Tibial nerve (tissue), 4 donors: ENCODE data around the gene ADAMTS2. TPM values are rescaled to one million over a fixed set of nuclear protein-coding genes. Genes with fewer than 3 reads are reported as not detected.

ENCODE experiments used
- DNase-seq, 2 donors: peaks; one replicate each; pipeline ENCODE4 v3.0.0-alpha.2; 2019; ENCODE audit warnings: low spot score in 2 of 2
- H3K27ac ChIP-seq, 4 donors: fragments of 200-600 bp; sonication (generic) in 3 of 4; one replicate each; pipeline ENCODE4 v1.5.1; 2017 to 2019; ENCODE audit warnings: mild to moderate bottlenecking in 1 of 4
- H3K27me3 ChIP-seq, 2 donors: fragments of 200-600 bp; sonication (generic) in 1 of 2; one replicate each; pipeline versions ENCODE4 v1.5.1 to v1.6.0; 2017 to 2019
- H3K36me3 ChIP-seq, 3 donors: fragments of 200-600 bp; sonication (generic); one replicate each; pipeline ENCODE4 v1.5.1; 2018 to 2019
- H3K4me1 ChIP-seq, 4 donors: fragments of 200-600 bp; sonication (generic) in 3 of 4; one replicate each; pipeline ENCODE4 v1.5.1; 2017 to 2019
- H3K4me3 ChIP-seq, 4 donors: fragments of 200-600 bp; sonication (generic) in 3 of 4; one replicate each; pipeline ENCODE4 v1.5.1; 2017 to 2019; ENCODE audit warnings: mild to moderate bottlenecking in 1 of 4, moderate library complexity in 1 of 4
- H3K9me3 ChIP-seq, 4 donors: fragments of 200-600 bp; sonication (generic) in 3 of 4; one replicate each; pipeline ENCODE4 v1.5.1; 2017 to 2019
- EP300 ChIP-seq, 2 donors: sonication (generic); formaldehyde crosslinking; IDR thresholded peaks; one replicate each; pipeline ENCODE4 v1.6.1; 2017; ENCODE audit warnings: antibody characterized with exemption in 2 of 2, mild to moderate bottlenecking in 1 of 2
- POLR2A ChIP-seq, 2 donors: fragments of 450-650 bp; IDR thresholded peaks; one replicate each; pipeline ENCODE4 v1.6.1; 2017; ENCODE audit warnings: antibody characterized with exemption in 2 of 2, mild to moderate bottlenecking in 2 of 2, moderate library complexity in 2 of 2
- WGBS, 2 donors: methylation state at CpG; one replicate each; pipeline ENCODE4 v1.1.5; 2018; 5-methylcytosine and 5-hydroxymethylcytosine counted together
- total RNA-seq, 4 donors: library from RNA; depleted of rRNA; stranded (reverse); fragments of >200 nt; gene quantifications; one replicate each; pipeline ENCODE4 v1.1.0, GENCODE V29; 2016
- TF ChIP-seq, protein P1 (sequence below), 5 experiments: fragments of 200-600 bp in 3 of 5; fragments of 450-650 bp in 2 of 5; sonication (generic) in 3 of 5; IDR thresholded peaks; one replicate each; pipeline ENCODE4 v1.5.1; 2016 to 2019; ENCODE audit warnings: antibody characterized with exemption in 5 of 5, mild to moderate bottlenecking in 3 of 5, moderate library complexity in 2 of 5

ADAMTS2 gene
- total RNA-seq, 4 donors from 2014 or later, result 23.2 to 58.8 (median 47.2) TPM

DNA sequence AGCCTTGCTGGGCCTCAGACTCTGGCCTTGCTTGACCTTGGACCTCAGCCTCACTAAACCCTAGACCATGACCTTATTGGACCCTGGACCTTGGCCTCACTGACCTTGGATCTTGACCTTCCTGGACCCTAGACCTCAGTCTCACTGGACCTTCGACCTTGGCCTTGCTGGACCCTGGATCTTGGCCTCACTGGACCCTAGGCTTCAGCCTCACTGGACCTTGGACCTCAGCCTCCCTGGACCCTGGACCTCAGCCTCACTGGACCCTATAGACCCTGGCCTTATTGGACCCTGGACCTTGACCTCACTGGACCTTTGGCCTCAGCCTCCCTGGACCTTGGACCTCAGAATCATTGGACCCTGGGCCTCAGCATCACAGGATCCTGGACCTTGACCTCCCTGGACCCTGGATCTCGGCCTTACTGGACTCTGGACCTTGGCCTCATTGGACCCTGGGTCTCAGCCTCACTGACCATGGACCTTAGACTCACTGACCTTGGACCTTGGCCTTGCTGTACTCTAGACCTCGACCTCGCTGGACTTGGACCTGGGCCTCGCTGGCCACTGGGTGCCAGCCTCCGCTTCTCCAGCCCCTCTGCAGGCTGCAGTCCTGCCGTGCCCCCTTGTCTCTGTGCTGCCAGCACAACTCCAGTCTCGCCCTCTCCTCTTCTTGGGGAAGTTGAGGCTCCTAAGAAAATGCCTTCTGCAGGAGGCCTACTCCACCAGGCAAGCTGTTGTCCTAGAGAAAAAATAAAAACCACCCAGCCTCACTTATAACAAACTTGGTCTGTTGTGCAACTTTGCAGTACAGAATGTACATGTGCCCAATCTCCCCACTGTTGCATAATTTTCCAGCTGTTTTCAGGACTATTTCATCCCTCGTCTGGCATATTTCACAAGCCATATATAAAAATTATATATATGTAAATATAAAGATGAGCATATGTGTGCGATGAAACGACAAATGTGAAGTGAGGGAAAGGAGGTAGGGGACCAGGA is 11.0 kb upstream of the ADAMTS2 start:
- TF ChIP-seq, protein P1, sequence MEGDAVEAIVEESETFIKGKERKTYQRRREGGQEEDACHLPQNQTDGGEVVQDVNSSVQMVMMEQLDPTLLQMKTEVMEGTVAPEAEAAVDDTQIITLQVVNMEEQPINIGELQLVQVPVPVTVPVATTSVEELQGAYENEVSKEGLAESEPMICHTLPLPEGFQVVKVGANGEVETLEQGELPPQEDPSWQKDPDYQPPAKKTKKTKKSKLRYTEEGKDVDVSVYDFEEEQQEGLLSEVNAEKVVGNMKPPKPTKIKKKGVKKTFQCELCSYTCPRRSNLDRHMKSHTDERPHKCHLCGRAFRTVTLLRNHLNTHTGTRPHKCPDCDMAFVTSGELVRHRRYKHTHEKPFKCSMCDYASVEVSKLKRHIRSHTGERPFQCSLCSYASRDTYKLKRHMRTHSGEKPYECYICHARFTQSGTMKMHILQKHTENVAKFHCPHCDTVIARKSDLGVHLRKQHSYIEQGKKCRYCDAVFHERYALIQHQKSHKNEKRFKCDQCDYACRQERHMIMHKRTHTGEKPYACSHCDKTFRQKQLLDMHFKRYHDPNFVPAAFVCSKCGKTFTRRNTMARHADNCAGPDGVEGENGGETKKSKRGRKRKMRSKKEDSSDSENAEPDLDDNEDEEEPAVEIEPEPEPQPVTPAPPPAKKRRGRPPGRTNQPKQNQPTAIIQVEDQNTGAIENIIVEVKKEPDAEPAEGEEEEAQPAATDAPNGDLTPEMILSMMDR (IDR thresholded peaks at IDR 0.05), result no peak
- TF ChIP-seq POLR2A (IDR thresholded peaks at IDR 0.05), result no peak
- TF ChIP-seq EP300 (IDR thresholded peaks at IDR 0.05), result peak; percentile 54 to 90
- WGBS, 2 donors, result 83 to 85% methylated on average over 10 to 11 of the region's 11 CpGs

DNA sequence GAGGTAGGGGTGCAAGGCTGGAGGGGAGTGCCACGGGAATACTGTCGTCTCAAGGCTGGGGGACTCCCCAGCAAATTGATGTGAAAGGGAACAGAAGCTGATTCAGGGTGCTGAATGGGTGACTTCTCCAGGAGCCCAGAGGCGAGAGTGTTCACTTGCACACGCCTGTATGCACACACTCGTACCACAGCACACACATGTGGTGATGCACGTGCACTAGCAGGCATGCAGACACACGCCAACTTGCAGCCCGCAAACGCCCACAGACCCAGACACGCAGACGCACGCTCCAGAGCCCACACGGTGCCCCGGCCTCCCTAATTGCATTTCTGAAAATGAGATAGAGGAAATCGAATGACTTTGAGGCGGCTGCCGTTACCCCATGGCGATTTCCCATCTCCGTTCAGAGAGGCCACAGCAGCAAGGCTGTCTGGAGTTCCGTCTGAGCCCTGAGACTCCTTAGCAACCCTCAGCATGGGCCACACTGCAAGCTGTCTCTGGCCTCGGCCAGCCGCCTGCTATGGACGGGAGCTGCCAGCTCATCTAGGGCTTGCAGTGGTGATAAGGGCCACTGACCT is 9.1 kb upstream of the ADAMTS2 start:
- TF ChIP-seq, protein P1 (IDR thresholded peaks at IDR 0.05), result no peak
- TF ChIP-seq POLR2A (IDR thresholded peaks at IDR 0.05) (no peak), EP300 (IDR thresholded peaks at IDR 0.05) (no peak)
- Histone ChIP-seq H3K4me1 (peaks cover 0 to 12% (median 2%) of the 10 kb centered on the region in 4 donors), H3K4me3 (no peak overlapping the region), H3K9me3 (peaks cover 0 to 8% (median 0%) of the 10 kb centered on the region in 4 donors), H3K27ac (no peak overlapping the region), H3K27me3 (no peaks in the 10 kb centered on the region), H3K36me3 (no peaks in the 10 kb centered on the region)
- DNase-seq, result no peak
- 75 to 80% methylated on average over 21 to 22 of the region's 23 CpGs for WGBS, 2 donors

More for the DNA sequence above, 11.0 kb upstream of the ADAMTS2 start:
- peak overlapping the region in 3 of 4 donors; percentile 36 to 74 (median 67) for H3K27ac ChIP-seq
- H3K27me3 ChIP-seq, result no peaks in the 10 kb centered on the region
- H3K4me3 ChIP-seq, result no peak overlapping the region
- H3K4me1 ChIP-seq, result peaks cover 0 to 12% (median 2%) of the 10 kb centered on the region in 4 donors
- no peaks in the 10 kb centered on the region for H3K36me3 ChIP-seq
- peaks cover 0 to 8% (median 0%) of the 10 kb centered on the region in 4 donors for H3K9me3 ChIP-seq
- DNase-seq, result peak in 1 of 2 donors; percentile 60

DNA sequence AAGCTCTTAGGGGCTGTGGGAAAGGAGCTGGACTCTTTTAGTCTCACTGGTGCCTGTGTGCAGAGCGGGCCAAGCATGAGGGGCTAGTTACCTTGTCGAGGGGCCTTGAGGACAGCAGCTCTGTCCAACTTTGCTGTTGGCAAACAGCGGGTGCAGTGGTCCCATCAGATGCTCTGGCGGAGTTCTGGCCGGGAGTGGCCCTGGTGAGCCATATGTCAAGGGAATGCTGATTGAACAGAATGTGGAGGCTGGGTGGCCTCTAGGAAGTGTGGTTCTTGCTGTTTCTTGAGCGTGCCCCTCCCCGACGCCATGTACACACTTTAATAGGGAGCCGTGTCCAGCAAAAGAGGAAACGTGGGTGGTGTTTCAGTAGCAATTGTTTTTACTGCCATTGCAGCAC is 3.6 kb upstream of the ADAMTS2 start:
- H3K4me3 ChIP-seq, result no peak overlapping the region
- TF ChIP-seq POLR2A (IDR thresholded peaks at IDR 0.05) (no peak), EP300 (IDR thresholded peaks at IDR 0.05) (no peak)
- TF ChIP-seq, protein P1 (IDR thresholded peaks at IDR 0.05), result no peak
- H3K36me3 ChIP-seq, result no peaks in the 10 kb centered on the region
- no peaks in the 10 kb centered on the region for H3K9me3 ChIP-seq
- 63 to 67% methylated on average over 9 to 10 of the region's 10 CpGs for WGBS, 2 donors
- H3K27me3 ChIP-seq, result peaks cover 0 to 4% of the 10 kb centered on the region in 2 donors
- H3K27ac ChIP-seq, result no peak overlapping the region
- peaks cover 0 to 15% (median 3%) of the 10 kb centered on the region in 4 donors for H3K4me1 ChIP-seq
- no peak for DNase-seq

DNA sequence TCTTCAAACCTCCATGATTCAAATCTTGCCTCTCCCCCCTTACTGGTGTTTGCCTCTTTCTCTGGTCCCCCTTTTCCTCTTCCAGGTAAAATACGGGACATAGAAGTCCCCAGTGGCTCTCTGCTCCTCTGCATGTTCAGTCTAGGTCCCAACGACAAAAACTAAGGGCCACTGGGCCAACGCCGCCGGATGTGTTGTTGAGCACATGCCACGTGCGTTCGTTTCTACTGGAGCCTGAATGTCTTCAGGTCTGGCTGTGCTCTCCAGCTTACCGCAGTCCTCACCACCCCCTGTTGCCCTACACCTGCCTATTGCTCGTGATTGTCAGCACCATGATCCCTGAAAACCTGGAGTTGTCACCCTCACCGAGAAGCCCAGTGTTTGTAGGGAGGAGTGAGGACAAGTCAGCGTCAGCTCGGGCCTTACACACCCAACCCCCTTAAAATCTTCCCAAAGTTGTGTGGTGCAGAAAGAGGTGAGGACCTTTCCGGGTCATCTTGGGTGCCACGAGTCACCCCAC is 2.8 kb upstream of the ADAMTS2 start:
- no peak overlapping the region for H3K4me3 ChIP-seq
- TF ChIP-seq EP300 (IDR thresholded peaks at IDR 0.05) (no peak), POLR2A (IDR thresholded peaks at IDR 0.05) (no peak)
- TF ChIP-seq, protein P1 (IDR thresholded peaks at IDR 0.05), result no peak
- no peaks in the 10 kb centered on the region for H3K36me3 ChIP-seq
- 82 to 87% methylated on average over 15 of the region's 15 CpGs for WGBS, 2 donors
- peaks cover 0 to 23% (median 10%) of the 10 kb centered on the region in 4 donors for H3K4me1 ChIP-seq
- peaks cover 0 to 4% of the 10 kb centered on the region in 2 donors for H3K27me3 ChIP-seq
- H3K9me3 ChIP-seq, result no peaks in the 10 kb centered on the region
- no peak for DNase-seq
- no peak overlapping the region for H3K27ac ChIP-seq
